ENCODE data around the gene FZD1. TPM values are rescaled to one million over a fixed set of nuclear protein-coding genes. Genes with fewer than 3 reads are reported as not detected.

Gene FZD1
- total and polyA plus RNA-seq, 2 of the 8 experiments (the other 6 are each of a cell fraction or from before 2014, with no cell fraction given): 0.62 to 0.91 TPM

DNA sequence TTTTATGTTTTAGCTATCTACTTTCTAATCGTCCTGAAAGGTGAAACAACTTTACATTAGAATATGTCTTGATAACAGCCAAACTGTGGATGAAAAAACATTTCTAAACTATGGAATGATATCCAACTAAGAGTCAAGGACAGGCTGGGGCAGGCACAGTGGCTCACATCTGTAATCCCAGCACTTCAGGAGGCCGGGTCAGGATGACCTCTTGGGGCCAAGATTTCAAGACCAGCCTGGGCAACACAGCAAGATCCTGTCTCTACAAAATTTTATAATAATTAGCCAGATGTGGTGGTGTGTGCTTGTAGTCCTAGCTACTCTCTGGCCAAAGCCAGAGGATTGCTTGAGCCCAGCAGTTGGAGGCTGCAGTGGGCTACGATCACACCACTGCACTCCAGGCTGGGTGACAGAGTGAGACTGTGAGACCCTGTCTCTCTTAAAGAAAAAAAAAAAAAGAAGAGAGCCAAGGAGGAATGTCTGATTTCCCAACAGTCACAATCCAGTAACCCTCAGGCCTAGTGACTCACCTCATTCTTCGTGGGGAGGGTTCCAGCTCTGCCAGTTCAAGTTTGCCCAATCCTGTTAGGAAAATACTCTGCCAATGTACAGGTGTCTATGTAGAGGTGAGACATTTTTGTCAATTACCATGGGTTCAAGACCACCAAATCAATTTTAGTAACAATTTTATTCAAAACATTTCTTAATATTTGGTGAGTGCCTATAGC lies 14.6 kb upstream of the FZD1 start:
- H3K4me2 ChIP-seq (ENCODE audit: insufficient read depth in 1 of 2, low read depth in 2 of 2, low read length in 2 of 2): no peak overlapping the region
- TF ChIP-seq MAFK (IDR thresholded peaks at IDR 0.05; ENCODE audit: low read depth, low read length): no peak
- no peak for TF ChIP-seq RXRA (IDR thresholded peaks at IDR 0.05; ENCODE audit: insufficient read depth, low read depth, low read length)
- no peak overlapping the region for H4K8ac ChIP-seq (ENCODE audit: extremely low read depth, insufficient read depth, low read length)
- no peaks in the 10 kb centered on the region for H3K36me3 ChIP-seq (ENCODE audit: control insufficient read depth in 2 of 4, insufficient read depth in 4 of 4, low read length in 3 of 4)
- no peak overlapping the region for H3K27ac ChIP-seq (ENCODE audit: low read depth, low read length)
- no peak overlapping the region for H3K9ac ChIP-seq (replicated peaks in 1 of 4; ENCODE audit: extremely low read depth in 1 of 4, low read depth in 3 of 4, low read length in 3 of 4)
- no peaks in the 10 kb centered on the region for H3K79me2 ChIP-seq (ENCODE audit: control insufficient read depth in 1 of 2, insufficient read depth in 2 of 2, low read length in 2 of 2)
- no peaks in the 10 kb centered on the region for H3K23me2 ChIP-seq (ENCODE audit: low read depth, low read length)
- H2BK12ac ChIP-seq (ENCODE audit: low read depth, low read length): no peak overlapping the region
- no peak overlapping the region for H4K91ac ChIP-seq (replicated peaks; ENCODE audit: insufficient read length, low read length)
- no peak overlapping the region for H3K14ac ChIP-seq (ENCODE audit: insufficient read length)
- H2AFZ ChIP-seq (ENCODE audit: low read length): no peak overlapping the region
- no peaks in the 10 kb centered on the region; the same call in 1 of the 2 replicates for H3K79me1 ChIP-seq (ENCODE audit: low read depth, low read length)
- H3K4me3 ChIP-seq (ENCODE audit: extremely low read depth in 1 of 4, insufficient read depth in 2 of 4, low read depth in 3 of 4, low read length in 4 of 4): no peak overlapping the region
- H4K5ac ChIP-seq (ENCODE audit: insufficient read length, low read depth, low read length): no peak overlapping the region
- WGBS, 2 experiments (ENCODE audit: extremely low coverage in 1 of 2, insufficient coverage in 1 of 2, insufficient read length in 1 of 2, insufficient replicate concordance in 2 of 2, low coverage in 1 of 2, low lambda C conversion rate in 2 of 2, missing lambda C conversion rate in 1 of 2): 84% methylated on average over 4 of the region's 4 CpGs; no CpG with 5 or more reads in 1 of the 2 experiments
- DNase-seq (ENCODE audit: low read depth in 1 of 2, low spot score in 2 of 2): no peak
- FAIRE-seq: no peak
- no peak overlapping the region for H3K56ac ChIP-seq (replicated peaks; ENCODE audit: insufficient read length, low read depth, low read length)
- POLR2A ChIA-PET (ENCODE audit: partially characterized antibody): no interaction called here
- H2BK120ac ChIP-seq (replicated peaks; ENCODE audit: low read depth, low read length): no peak overlapping the region
- H3K4ac ChIP-seq (replicated peaks; ENCODE audit: insufficient read length, low read depth, low read length): no peak overlapping the region
- no peak overlapping the region for H2BK15ac ChIP-seq (ENCODE audit: low read length)
- H3K18ac ChIP-seq (ENCODE audit: extremely low read depth, low read length): no peak overlapping the region
- CTCF ChIA-PET (ENCODE audit: partially characterized antibody): interaction anchor here (0.5 to 1.7 kb wide), 4 partner anchors 10 to 767 kb away, joined by 4 to 6 read pairs (median 4); no protein-coding TSS in a partner anchor
- no peaks in the 10 kb centered on the region for H3K27me3 ChIP-seq (replicated peaks in 1 of 4; ENCODE audit: control insufficient read depth in 3 of 4, extremely low read depth in 1 of 4, insufficient read depth in 3 of 4, low read length in 3 of 4)
- H3K23ac ChIP-seq (ENCODE audit: insufficient read length): no peak overlapping the region
- H2BK20ac ChIP-seq (ENCODE audit: low read length): no peak overlapping the region
- H2BK5ac ChIP-seq (ENCODE audit: low read depth, low read length): no peak overlapping the region
- H3K9me3 ChIP-seq (ENCODE audit: insufficient read depth in 2 of 2, low read depth in 1 of 2, low read length in 1 of 2): no peaks in the 10 kb centered on the region
- H3K4me1 ChIP-seq (replicated peaks in 1 of 4; ENCODE audit: control insufficient read depth in 3 of 4, insufficient read depth in 4 of 4, low read length in 3 of 4): no peaks in the 10 kb centered on the region
- no peak overlapping the region for H2AK5ac ChIP-seq (ENCODE audit: low read depth, low read length)
- no peaks in the 10 kb centered on the region for H4K20me1 ChIP-seq (replicated peaks in 1 of 2; ENCODE audit: control insufficient read depth in 1 of 2, insufficient read depth in 2 of 2, low read length in 2 of 2)
